Stimulated activated CD4-positive, alpha-beta T cell treated with anti-CD3 and anti-CD28 coated beads, Interleukin-4, amount 100 ng/mL, for 4 hours (primary cell): ENCODE data around the gene MYCN.
"Not testable (repeated sequence)": the region's sequence is repeated elsewhere in the genome, so short reads cannot be mapped to it uniquely, and the experiment has no call there.

Source experiments
- DNase-seq, 2 experiments: peaks; one replicate each; pipeline ENCODE4 v3.0.0-alpha.2; 2020

MYCN gene

GRCh38 chr2:15945909-15946705 lies 5.8 kb downstream of the MYCN start:
- DNase-seq = no peak

- DNase-seq = no peak
Measured at GRCh38 chr2:15946983-15947382, 6.6 kb downstream of the MYCN start.

- no peak for DNase-seq
Measured at GRCh38 chr2:15947431-15947830, 7.1 kb downstream of the MYCN start.

DNA sequence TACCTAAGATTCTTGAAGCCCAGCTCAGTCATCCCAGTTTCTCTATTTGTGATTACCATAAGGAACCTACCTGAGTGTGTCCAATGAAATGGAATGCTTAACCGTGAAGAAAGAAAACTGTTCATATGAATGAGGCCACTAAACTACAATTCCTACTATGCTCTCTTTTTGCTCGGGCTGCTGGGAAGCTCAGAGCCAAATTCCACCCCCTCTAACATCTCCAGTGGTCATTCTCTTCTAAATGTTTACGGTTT lies 8.3 kb downstream of the MYCN start:
- no peak for DNase-seq

DNA sequence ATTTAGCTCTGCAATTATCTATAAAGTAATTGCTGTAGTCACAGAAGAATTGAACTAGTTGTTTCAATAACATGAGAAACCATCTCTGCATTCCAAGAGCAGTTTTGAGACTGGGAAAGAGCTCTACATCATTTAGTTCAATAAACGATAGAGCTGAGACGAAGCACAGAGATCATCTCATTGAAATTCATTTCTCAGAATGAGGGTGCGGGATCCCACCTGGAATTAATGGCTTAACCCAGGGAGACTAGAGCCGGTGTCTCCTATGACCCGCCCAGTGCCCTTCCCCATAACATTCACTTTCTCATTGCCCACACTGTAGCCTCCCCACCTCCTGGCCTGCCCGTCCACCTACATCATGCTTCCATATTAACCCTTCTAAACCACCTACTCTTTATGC lies 8.8 kb downstream of the MYCN start:
- DNase-seq = no peak

GRCh38 chr2:15949551-15949950 lies 9.2 kb downstream of the MYCN start:
- no peak for DNase-seq

DNA sequence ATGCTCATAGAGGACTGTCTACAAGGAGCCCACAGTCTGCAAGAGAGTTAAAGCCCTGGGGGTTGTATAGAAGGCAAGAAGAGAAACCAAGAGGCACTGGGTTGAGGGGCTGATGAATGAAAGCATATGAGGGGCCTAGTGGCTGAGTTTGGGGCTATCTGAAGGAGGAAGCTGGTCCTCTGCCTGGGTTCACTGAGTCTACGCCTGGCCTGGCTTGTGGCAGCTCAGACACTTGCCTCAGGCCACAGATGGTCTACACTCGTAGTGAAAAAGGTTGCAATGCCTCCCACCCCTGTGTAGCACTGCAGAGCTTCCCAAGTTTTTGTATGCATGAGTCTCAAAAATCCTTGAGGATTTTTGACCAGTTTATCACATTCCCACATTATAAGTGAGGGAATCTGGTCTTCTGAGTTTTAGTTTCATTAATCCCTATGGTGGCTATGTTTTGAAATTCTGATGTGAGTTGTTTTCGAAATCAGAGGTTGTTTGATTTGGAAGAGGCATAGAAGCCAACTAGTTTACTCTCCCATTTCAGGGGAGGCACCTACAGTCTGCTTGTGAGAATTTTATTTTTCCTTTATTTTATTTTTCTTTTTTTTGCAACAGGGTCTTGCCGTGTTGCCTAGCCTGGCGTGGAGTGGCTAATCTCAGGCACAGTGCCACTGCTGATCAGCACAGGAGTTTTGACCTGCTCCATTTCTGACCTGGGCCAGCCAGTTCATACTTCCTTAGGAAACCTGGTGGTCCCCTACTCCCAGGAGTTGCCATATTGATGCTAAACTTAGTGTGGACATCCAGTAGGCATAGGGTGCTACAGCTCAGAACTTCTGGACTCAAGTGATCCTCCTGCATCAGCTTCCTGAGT lies 10.0 kb downstream of the MYCN start:
- DNase-seq = no peak

GRCh38 chr2:15951936-15952335 lies 11.6 kb downstream of the MYCN start:
- DNase-seq = not testable (repeated sequence)

DNA sequence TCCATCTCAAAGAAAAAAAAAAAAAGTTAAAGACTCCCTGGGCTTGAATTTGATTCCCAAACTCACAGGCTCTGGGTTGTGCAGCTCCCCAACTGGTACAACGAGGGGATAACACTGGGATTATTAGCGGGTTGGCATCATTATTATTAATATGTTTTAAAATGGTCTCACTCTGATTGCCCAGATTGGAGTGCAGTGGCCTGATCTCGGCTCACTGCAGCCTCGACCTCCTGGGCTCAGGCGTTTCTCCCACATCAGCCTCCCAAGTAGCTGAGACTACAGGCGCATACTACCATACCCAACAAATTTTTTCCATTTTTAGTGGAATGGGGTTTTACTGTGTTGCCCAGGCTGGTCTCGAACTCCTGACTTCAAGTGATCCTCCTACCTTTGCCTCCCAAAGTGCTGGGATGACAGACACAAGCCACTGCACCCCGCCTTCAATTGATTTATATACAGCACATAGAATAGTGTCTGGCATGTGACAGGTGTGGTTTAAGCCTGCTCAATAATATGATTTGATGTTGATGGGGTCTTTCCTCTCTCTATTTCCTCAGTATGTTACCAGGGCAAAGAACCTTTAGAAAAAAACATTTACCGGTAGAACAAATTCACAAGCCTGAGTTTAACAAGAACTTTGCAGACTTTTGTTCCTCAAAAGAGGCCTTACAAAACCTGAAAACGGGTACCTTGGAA lies 12.2 kb downstream of the MYCN start:
- DNase-seq = no peak

DNA sequence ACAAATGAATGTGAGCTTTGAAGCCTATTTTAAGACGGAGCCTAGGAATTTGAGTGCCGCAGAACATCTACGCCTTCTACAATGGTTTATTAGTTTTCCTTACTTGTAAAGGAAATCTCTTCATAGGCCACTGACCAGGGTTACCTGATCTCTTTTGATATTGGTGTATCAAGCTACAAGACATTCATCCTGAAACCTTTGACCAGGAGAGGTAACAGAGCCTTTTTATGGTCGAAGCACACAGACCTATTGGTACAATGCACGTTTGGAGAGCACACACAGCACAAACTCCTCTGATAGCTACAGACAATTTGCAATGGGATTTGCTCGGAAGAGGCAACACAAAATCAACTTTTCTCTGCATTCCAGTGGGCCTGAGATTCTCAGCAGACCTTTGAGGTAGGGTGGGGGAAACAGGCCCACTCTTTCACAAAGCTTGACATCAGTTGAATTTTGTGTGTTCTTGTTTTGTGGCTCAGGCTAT lies 12.8 kb downstream of the MYCN start:
- no peak for DNase-seq

GRCh38 chr2:15953891-15954680 lies 13.7 kb downstream of the MYCN start:
- DNase-seq = no peak

DNA sequence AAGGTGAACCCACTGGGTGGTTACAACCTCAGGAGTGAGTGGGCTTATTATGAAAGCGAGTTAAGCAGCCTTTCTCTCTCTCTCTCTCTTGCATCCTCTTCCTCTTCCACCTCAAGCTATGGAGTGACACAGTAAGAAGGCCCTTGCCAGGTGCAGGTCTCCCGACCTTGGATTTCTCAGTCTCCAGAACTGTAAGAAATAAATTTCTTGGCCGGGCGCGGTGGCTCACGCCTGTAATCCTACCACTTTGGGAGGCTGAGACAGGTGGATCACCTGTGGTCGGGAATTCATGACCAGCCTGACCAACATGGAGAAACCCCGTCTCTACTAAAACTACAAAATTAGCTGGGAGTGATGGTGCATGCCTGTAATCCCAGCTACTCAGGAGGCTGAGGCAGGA lies 14.4 kb downstream of the MYCN start:
- DNase-seq = no peak

DNA sequence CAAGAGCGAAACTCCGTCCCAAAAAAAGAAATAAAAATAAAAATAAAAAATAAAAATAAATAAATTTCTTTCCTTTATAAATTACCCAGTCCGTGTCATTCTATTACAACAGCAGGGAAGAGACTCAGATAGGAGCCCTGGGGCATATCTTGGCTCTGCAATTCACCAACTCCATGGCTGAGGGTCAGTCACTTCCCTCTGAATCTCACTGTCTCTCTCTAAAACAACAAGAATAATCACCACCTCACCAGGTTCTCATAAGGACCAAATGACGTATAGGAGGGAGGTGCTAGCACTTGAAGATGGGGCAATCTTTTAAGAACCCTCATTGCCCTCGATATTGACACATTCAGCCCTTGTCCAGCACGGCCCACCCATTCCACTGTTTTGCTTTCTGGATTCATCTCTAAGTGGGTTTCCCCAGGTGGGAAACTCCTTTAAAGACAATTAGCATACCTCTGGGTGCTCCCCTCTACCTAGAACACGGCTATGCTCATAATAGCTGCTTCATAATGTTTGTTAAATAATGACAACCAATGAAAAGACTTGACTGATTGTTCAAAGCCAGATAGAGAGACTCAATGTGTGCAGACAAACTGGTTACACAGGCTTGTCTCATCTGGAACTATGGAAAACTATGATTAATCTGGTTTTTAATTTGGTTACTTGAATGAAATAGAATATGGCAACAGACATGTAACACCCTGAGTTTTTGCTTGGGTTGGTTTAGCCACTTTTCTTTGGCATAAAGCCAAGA lies 15.1 kb downstream of the MYCN start:
- no peak for DNase-seq

DNA sequence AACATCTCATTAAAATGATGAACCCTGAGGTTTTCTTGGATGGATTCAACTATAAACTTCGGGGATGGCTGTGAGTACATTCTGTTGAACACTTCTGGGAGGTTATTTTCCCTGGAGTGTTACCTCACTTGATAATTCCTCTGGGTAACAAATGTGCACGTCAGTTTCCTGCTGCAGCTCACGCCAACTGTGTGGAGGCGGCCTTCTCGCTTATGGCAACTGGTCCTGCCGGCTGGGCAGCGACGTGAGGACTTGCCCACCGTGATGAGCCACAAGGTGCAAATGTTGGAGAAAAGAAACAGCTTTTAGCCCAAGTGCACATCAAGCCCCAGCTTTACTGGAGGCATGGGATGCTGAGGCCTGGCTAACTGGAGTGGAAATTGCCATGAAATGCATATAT lies 15.9 kb downstream of the MYCN start:
- no peak for DNase-seq

DNA sequence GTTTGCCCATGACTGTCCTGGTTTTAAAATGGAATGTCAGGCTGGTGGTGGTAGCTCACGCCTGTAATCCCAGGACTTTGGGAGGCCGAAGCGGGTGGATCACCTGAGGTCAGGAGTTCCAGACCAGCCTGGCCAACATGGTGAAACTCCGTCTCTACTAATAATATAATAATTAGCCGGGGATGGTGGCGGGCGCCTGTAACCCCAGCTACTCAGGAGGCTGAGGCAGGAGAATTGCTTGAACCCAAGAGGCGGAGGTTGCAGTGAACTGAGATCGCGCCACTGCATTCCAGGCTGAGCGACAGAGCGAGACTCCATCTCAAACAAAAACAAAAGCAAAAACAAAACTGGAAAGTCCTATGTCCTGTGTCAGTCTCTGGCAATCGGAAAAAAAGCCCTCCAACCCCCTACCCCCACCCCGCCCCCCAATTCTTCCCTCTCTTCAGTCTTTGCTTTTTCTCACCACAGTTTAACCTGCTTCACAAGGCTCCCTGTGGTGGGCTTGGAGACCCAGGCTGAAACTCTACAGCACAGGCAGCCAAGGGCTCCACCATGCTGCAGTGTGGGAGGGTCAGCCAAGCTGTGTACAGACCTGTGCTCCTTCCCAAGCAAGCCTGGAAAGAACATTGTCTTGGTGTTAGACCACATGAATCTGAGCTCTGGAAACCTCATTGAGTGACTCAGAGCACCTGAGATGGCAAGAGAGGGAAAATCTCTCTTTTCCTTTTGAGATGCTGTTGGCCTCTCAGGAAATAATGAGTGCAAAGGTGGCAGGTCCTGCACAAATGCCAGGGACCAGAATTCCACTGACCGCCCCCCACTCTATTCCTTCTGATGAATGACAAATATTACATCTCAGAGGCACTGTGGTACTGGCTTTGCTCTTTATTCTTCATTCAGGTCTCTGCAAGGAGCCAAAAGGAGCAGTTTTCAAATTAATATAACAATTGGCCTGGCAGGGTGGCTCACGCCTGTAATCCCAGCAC lies 16.7 kb downstream of the MYCN start:
- no peak for DNase-seq

DNA sequence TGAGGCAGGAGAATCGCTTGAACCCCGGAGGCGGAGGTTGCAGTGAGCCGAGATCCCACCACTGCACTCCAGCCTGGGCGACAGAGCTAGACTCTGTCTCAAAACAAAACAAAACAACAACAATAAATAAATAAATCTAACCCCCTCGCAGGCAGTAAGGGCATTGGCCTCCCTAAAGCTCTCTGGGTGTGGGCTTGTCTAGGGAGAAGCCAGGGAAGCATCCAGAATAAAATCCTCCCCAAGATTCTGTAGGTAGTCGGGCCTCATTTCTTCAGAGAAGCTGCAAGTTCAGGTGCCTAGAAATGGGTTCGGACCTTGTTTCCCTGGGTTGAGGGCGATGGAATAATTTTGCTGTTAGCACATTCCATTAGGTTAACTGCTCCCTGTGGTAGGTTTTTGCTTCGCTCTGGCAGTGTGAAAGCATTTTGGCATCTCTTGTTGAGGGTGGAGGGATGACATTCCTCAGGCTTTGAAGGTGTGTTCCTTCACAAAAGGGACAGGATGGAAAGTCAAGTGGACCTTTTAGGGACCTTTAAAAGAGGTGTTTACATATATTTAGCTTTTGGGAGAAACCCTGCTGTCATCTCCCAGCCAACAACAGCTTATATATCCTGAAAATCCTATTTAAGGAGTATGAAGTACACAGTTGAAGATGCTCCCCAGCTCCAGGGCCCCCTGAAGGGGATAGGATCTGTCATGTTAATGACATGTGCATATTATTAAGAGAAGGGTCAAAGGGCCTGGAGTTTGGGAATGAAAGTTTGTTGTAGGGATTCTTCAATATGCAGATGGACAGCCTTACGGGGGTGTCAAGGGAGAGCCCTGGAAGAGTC lies 17.7 kb downstream of the MYCN start:
- no peak for DNase-seq

DNA sequence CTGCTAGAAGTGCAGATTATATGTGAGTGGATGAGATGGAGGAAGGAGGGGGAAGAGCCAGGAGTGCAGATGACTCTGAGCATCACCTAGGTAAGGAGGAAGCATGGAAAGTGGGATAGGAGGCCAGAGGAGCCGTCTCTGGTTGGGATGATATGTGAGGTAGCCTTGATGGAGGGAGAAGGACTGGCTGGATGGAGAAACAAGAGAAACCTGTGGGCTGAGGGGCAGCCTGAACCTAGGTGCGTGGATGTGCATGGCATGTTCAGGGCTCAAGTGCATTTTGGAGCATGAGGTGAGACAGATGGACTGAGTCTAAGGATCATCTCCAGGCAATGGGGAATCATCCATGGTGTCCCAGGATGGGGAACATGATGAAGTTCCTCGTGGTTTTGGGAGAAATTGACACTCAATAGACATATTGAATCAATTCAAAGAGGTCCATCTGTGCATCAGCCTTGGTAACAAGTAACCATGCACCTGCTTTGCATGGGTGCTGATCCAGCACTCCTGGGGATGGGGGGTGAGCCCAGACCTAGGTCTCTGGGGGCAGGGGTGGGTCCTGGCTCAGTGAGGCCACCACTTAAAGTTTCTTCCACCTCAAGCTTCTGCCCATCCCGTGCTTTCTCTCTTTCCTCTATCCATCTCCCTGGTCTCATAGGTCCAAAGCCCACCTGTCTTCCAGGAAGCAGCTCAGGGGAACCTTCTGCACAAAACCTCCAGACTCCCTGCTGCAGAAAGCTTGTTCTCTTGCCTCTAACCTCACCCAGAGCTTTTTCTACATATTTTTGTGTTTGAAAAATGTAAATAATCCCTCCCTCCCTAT lies 19.2 kb downstream of the MYCN start:
- no peak for DNase-seq

DNA sequence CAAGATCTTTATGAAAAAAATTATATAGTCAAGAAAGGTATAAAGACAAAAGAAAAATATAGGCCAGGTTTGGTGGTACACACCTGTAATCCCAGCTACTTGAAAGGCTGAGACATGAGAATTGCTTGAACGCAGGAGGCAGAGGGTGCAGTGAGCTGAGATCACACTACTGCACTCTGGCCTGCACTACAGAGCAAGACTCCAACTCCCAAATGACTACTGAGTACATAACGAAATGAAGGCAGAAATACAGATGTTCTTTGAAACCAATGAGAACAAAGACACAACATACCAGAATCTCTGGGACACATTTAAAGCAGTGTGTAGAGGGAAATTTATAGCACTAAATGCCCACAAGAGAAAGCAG lies 19.8 kb downstream of the MYCN start:
- DNase-seq = not testable (repeated sequence)
